Measurements from ENCODE around the gene PCYOX1L.

PCYOX1L gene

GRCh38 chr5:149407323-149408251, 49.7 kb downstream of the PCYOX1L start:
- H3K27ac ChIP-seq (ENCODE audit: low read length): no peak overlapping the region
- no peak overlapping the region for H3K4me3 ChIP-seq (ENCODE audit: low read length)
- no peak overlapping the region for H2AFZ ChIP-seq (ENCODE audit: low read depth, low read length)
- H3K4me1 ChIP-seq (ENCODE audit: low read length): no peaks in the 10 kb centered on the region
- H3K9ac ChIP-seq (ENCODE audit: low read length): no peak overlapping the region
- no peaks in the 10 kb centered on the region for H4K20me1 ChIP-seq (ENCODE audit: insufficient read depth, low read length)
- H3K79me2 ChIP-seq (ENCODE audit: low read length): no peaks in the 10 kb centered on the region
- H3K9me3 ChIP-seq (ENCODE audit: insufficient read depth, low read length): no peaks in the 10 kb centered on the region
- TF ChIP-seq CTCF (IDR thresholded peaks at IDR 0.05; ENCODE audit: low read depth, low read length): no peak
- TF ChIP-seq EZH2phosphoT487 (IDR thresholded peaks at IDR 0.05; ENCODE audit: low read depth): no peak
- no peaks in the 10 kb centered on the region for H3K36me3 ChIP-seq (replicated peaks; ENCODE audit: low read depth, low read length)
- H3K4me2 ChIP-seq (ENCODE audit: low read length): no peak overlapping the region
- H3K27me3 ChIP-seq (ENCODE audit: low read depth, low read length): no peaks in the 10 kb centered on the region

DNA sequence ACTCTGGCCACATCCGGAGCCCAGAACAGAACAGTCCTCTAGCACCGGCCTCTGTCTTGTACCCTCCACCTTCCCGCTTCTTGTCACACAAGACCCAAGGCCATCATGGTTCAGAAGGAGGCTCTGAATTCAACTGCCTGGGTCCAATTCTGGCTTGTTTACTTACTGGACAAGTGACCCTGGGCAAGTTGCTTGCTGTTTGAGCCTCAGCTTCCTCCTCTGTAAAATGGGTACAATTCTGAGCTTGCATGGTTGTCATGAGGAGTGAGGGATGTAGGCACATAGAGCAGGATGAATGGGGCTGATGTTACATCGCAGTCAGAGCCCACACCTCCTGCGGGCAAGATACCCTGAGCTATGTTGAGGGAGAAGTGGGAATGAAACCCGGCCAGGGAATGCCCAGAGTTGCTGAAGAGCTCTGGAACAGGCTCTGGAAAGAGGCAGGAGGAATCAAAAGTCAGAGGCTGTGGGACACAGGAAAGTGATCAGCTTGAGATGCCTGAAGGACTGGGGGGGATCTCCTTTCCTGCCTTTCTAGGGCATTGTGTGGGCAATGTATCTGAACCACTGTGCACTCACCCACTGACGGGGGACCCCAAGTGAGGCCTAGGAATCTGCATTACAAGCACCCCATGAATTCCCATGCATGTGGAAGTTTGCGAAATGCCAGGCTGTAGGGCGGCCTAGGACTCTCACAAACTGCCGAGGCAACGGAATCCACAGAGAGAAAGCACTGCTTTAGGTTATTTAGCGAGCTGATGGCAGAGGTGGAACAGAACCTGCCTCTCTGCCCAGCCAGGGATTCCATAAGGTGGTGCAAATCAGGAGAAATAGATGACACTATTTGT, 50.6 kb downstream of the PCYOX1L start:
- H3K4me2 ChIP-seq (ENCODE audit: low read length): no peak overlapping the region
- H3K27ac ChIP-seq (ENCODE audit: low read length): no peak overlapping the region
- H3K79me2 ChIP-seq (ENCODE audit: low read length): no peaks in the 10 kb centered on the region

DNA sequence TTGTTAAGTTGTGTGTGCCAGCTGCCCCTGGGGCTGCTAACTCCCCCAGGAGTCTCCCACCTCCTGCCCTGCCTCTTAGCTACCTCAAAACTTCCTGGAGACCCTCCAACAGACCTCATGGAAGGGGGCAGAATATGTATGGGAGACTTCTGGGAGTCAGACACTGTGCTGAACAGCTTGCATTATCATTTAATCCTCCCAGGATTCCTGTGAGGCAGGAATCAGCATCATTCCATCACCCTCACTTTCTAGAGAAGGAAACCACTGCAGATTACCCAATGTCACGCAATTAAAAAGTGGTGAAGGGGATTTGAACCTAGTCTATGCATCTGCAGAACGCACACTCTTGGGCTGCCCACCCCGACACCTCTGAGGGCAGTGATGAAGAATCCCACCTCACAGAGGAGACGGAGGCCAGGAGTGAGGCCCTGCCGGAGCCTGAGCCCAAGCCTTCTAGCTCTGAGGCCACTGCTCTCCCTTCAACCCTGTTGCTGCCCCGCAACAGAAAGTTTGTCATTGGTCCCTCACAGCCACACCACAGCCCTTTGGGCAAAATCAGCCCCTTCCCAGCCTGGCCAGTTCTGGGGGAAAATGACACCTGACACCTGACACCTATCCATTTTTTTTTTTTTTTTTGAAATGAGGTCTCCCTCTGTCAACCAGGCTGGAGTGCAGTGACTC, 51.6 kb downstream of the PCYOX1L start:
- Histone ChIP-seq H3K4me1 (ENCODE audit: low read length) (no peaks in the 10 kb centered on the region), H3K4me3 (ENCODE audit: low read length) (no peak overlapping the region), H4K20me1 (ENCODE audit: insufficient read depth, low read length) (no peaks in the 10 kb centered on the region), H3K27ac (ENCODE audit: low read length) (no peak overlapping the region), H3K9me3 (ENCODE audit: insufficient read depth, low read length) (no peaks in the 10 kb centered on the region), H3K36me3 (replicated peaks; ENCODE audit: low read depth, low read length) (no peaks in the 10 kb centered on the region), H3K9ac (ENCODE audit: low read length) (no peak overlapping the region), H3K4me2 (ENCODE audit: low read length) (no peak overlapping the region), H3K79me2 (ENCODE audit: low read length) (no peaks in the 10 kb centered on the region), H3K27me3 (ENCODE audit: low read depth, low read length) (no peaks in the 10 kb centered on the region), H2AFZ (ENCODE audit: low read depth, low read length) (no peak overlapping the region)
- TF ChIP-seq CTCF (IDR thresholded peaks at IDR 0.05; ENCODE audit: low read depth, low read length) (no peak), EZH2phosphoT487 (IDR thresholded peaks at IDR 0.05; ENCODE audit: low read depth) (no peak)

More for the DNA sequence above, 50.6 kb downstream of the PCYOX1L start:
- no peaks in the 10 kb centered on the region for H4K20me1 ChIP-seq (ENCODE audit: insufficient read depth, low read length)
- no peak overlapping the region for H2AFZ ChIP-seq (ENCODE audit: low read depth, low read length)
- TF ChIP-seq CTCF (IDR thresholded peaks at IDR 0.05; ENCODE audit: low read depth, low read length): no peak
- no peak for TF ChIP-seq EZH2phosphoT487 (IDR thresholded peaks at IDR 0.05; ENCODE audit: low read depth)
- H3K27me3 ChIP-seq (ENCODE audit: low read depth, low read length): no peaks in the 10 kb centered on the region
- no peak overlapping the region for H3K9ac ChIP-seq (ENCODE audit: low read length)
- H3K9me3 ChIP-seq (ENCODE audit: insufficient read depth, low read length): no peaks in the 10 kb centered on the region
- no peaks in the 10 kb centered on the region for H3K4me1 ChIP-seq (ENCODE audit: low read length)
- H3K36me3 ChIP-seq (replicated peaks; ENCODE audit: low read depth, low read length): no peaks in the 10 kb centered on the region
- H3K4me3 ChIP-seq (ENCODE audit: low read length): no peak overlapping the region
